ENCODE results near the gene ZNF189.

The ZNF189 gene

GRCh38 chr9:101432171-101432570 lies 33.5 kb downstream of the ZNF189 start:
- H3K4me3 ChIP-seq (replicated peaks; ENCODE audit: insufficient read depth, low read length) = no peak overlapping the region
- DNase-seq (ENCODE audit: low read depth in 1 of 2, low spot score in 1 of 2) = no peak
- no peak overlapping the region for H3K27ac ChIP-seq (replicated peaks)
- TF ChIP-seq GABPA (IDR thresholded peaks at IDR 0.05; ENCODE audit: low read depth) (no peak), SPI1 (IDR thresholded peaks at IDR 0.05; ENCODE audit: borderline replicate concordance, low read depth) (no peak), CTCF (IDR thresholded peaks at IDR 0.05; ENCODE audit: insufficient read depth, low read length) (no peak), POLR2AphosphoS5 (IDR thresholded peaks at IDR 0.05; ENCODE audit: low read depth) (no peak), REST (IDR thresholded peaks at IDR 0.05; ENCODE audit: insufficient replicate concordance, low read depth) (no peak)
- no peaks in the 10 kb centered on the region for H3K27me3 ChIP-seq (ENCODE audit: insufficient read depth, poor library complexity, severe bottlenecking)

GRCh38 chr9:101432740-101433139 lies 34.1 kb downstream of the ZNF189 start:
- Histone ChIP-seq H3K4me3 (replicated peaks; ENCODE audit: insufficient read depth, low read length) (no peak overlapping the region), H3K27ac (replicated peaks) (no peak overlapping the region), H3K27me3 (ENCODE audit: insufficient read depth, poor library complexity, severe bottlenecking) (no peaks in the 10 kb centered on the region)
- TF ChIP-seq SPI1 (IDR thresholded peaks at IDR 0.05; ENCODE audit: borderline replicate concordance, low read depth) (no peak), POLR2AphosphoS5 (IDR thresholded peaks at IDR 0.05; ENCODE audit: low read depth) (no peak), GABPA (IDR thresholded peaks at IDR 0.05; ENCODE audit: low read depth) (no peak), REST (IDR thresholded peaks at IDR 0.05; ENCODE audit: insufficient replicate concordance, low read depth) (no peak), CTCF (IDR thresholded peaks at IDR 0.05; ENCODE audit: insufficient read depth, low read length) (no peak)
- DNase-seq (ENCODE audit: low read depth in 1 of 2, low spot score in 1 of 2) = no peak

- TF ChIP-seq SPI1 (IDR thresholded peaks at IDR 0.05; ENCODE audit: borderline replicate concordance, low read depth) (no peak), REST (IDR thresholded peaks at IDR 0.05; ENCODE audit: insufficient replicate concordance, low read depth) (no peak), CTCF (IDR thresholded peaks at IDR 0.05; ENCODE audit: insufficient read depth, low read length) (no peak)
- Histone ChIP-seq H3K27me3 (ENCODE audit: insufficient read depth, poor library complexity, severe bottlenecking) (no peaks in the 10 kb centered on the region), H3K27ac (replicated peaks) (no peak overlapping the region), H3K4me3 (replicated peaks; ENCODE audit: insufficient read depth, low read length) (no peak overlapping the region)
- no peak for DNase-seq (ENCODE audit: low read depth in 1 of 2, low spot score in 1 of 2)
Observed at GRCh38 chr9:101433229-101433628, 34.6 kb downstream of the ZNF189 start.
